GM19467 (cell line): ENCODE measurements around the gene KCNMA1.

ENCODE experiments used
- ATAC-seq: cut with Tn5 transposase; IDR thresholded peaks from one replicate; pipeline ENCODE4 v1.9.1; 2021; ENCODE audit warnings: mild to moderate bottlenecking, moderate library complexity; ENCODE audit not compliant: unreplicated experiment

KCNMA1 gene

GRCh38 chr10:77315496-77316129, 322.0 kb downstream of the KCNMA1 start:
- no peak for ATAC-seq

- no peak for ATAC-seq
Observed at GRCh38 chr10:77313066-77313750, 324.4 kb downstream of the KCNMA1 start.

GRCh38 chr10:77311186-77311585, 326.4 kb downstream of the KCNMA1 start:
- no peak for ATAC-seq

GRCh38 chr10:77310288-77310840, 327.2 kb downstream of the KCNMA1 start:
- ATAC-seq: no peak

- no peak for ATAC-seq
Observed at GRCh38 chr10:77309509-77309908, 328.1 kb downstream of the KCNMA1 start.

- no peak for ATAC-seq
Observed at GRCh38 chr10:77309092-77309491, 328.5 kb downstream of the KCNMA1 start.

- ATAC-seq: no peak
Observed at GRCh38 chr10:77308084-77308732, 329.4 kb downstream of the KCNMA1 start.

- ATAC-seq: no peak
Observed at GRCh38 chr10:77306666-77307065, 330.9 kb downstream of the KCNMA1 start.

GRCh38 chr10:77305650-77306632, 331.7 kb downstream of the KCNMA1 start:
- ATAC-seq: no peak

GRCh38 chr10:77304192-77304591, 333.4 kb downstream of the KCNMA1 start:
- ATAC-seq: no peak

- ATAC-seq: no peak
Observed at GRCh38 chr10:77301305-77301730, 336.3 kb downstream of the KCNMA1 start.

GRCh38 chr10:77300682-77301302, 336.8 kb downstream of the KCNMA1 start:
- ATAC-seq: no peak

- no peak for ATAC-seq
Observed at GRCh38 chr10:77299320-77299719, 338.3 kb downstream of the KCNMA1 start.

- no peak for ATAC-seq
Observed at GRCh38 chr10:77297393-77297739, 340.2 kb downstream of the KCNMA1 start.

- ATAC-seq: no peak
Observed at GRCh38 chr10:77296534-77297392, 340.8 kb downstream of the KCNMA1 start.

- ATAC-seq: no peak
Observed at GRCh38 chr10:77293773-77294172, 343.8 kb downstream of the KCNMA1 start.

- no peak for ATAC-seq
Observed at GRCh38 chr10:77293347-77293746, 344.3 kb downstream of the KCNMA1 start.

GRCh38 chr10:77291596-77292505, 345.8 kb downstream of the KCNMA1 start:
- ATAC-seq: no peak
